ENCODE measurements around the gene CHAMP1. TPM values are rescaled to one million over a fixed set of nuclear protein-coding genes. Genes with fewer than 3 reads are reported as not detected.
"Not testable (repeated sequence)": the region's sequence is repeated elsewhere in the genome, so short reads cannot be mapped to it uniquely, and the experiment has no call there.

CHAMP1 gene
- total and polyA plus RNA-seq, 2 of the 13 experiments (the other 11 are each of a cell fraction or from before 2014, with no cell fraction given) = 8.4 to 9.7 TPM

GRCh38 chr13:114353382-114353781 lies 39.1 kb downstream of the CHAMP1 start:
- H3K4me1 ChIP-seq (ENCODE audit: insufficient read depth, low read length); ATAC-seq; H3K79me2 ChIP-seq (ENCODE audit: insufficient read depth, low read length); H3K27ac ChIP-seq (ENCODE audit: extremely low read length, insufficient read depth, low read length); H3K36me3 ChIP-seq (replicated peaks in 1 of 2; ENCODE audit: control insufficient read depth in 1 of 2, insufficient read depth in 2 of 2, low read length in 2 of 2); DNase-seq (ENCODE audit: low spot score); in situ Hi-C loops (cut with HindIII; ENCODE audit: extremely low pct_ligation_motif_present, low pct_unique_long_range_greater_than_20kb); H3K4me2 ChIP-seq (ENCODE audit: low read depth, low read length); intact Hi-C loops (cut with micrococcal nuclease; ENCODE audit: unreplicated experiment); H3K4me3 ChIP-seq (replicated peaks in 1 of 3; ENCODE audit: insufficient read depth in 1 of 3, low read depth in 2 of 3, low read length in 3 of 3); H4K20me1 ChIP-seq (ENCODE audit: insufficient read depth, low read length); BruUV-seq (replicated peaks); H2AFZ ChIP-seq (ENCODE audit: low read length); POLR2A ChIA-PET; CTCF ChIA-PET (ENCODE audit: low intra/inter-chr PET ratio, low total read pairs); H3K9ac ChIP-seq (ENCODE audit: insufficient read depth, low read depth, low read length); H3K9me3 ChIP-seq (ENCODE audit: low read length); FAIRE-seq; H3K27me3 ChIP-seq (ENCODE audit: control insufficient read depth in 1 of 2, insufficient read depth in 2 of 2, low read length in 2 of 2): not testable (repeated sequence)
- WGBS (ENCODE audit: low lambda C conversion rate) = 94% methylated on average over 38 of the region's 38 CpGs

Small RNAs within 50 kb of the gene (microRNA-seq; reads per million reads assigned to microRNA genes)
- not detected for gene MIR4502

Small RNAs within 50 kb of the gene (small RNA-seq; reads per million reads assigned to genes)
- gene MIR4502 (ENCODE audit: insufficient read depth in 2 of 3, insufficient read length in 3 of 3, low read depth in 2 of 3, low replicate concordance in 1 of 3) = 0 reads per million in 3 experiments

Other genes with a start within 250 kb of the CHAMP1 start
- not detected in 2 replicates for gene RASA3, start 181.9 kb upstream of the CHAMP1 start, total RNA-seq (2016; rRNA removed; fragmentation: Illumina TruSeq; extraction: Trizol)
- 0.05 and 0.07 TPM in 2 replicates for gene RASA3, start 181.9 kb upstream of the CHAMP1 start, polyA plus RNA-seq (2011; rRNA removed)
- gene CFAP97D2, start 135.2 kb upstream of the CHAMP1 start, total RNA-seq (2016; rRNA removed; fragmentation: Illumina TruSeq; extraction: Trizol) = not detected in 2 replicates
- not detected in 2 replicates for gene CFAP97D2, start 135.2 kb upstream of the CHAMP1 start, polyA plus RNA-seq (2011; rRNA removed)
- 24.2 and 32.7 TPM in 2 replicates for gene CDC16, start 79.6 kb upstream of the CHAMP1 start, total RNA-seq (2016; rRNA removed; fragmentation: Illumina TruSeq; extraction: Trizol)
- 57.6 and 60.9 TPM in 2 replicates for gene CDC16, start 79.6 kb upstream of the CHAMP1 start, polyA plus RNA-seq (2011; rRNA removed)
- 50.5 and 63.8 TPM in 2 replicates for gene UPF3A, start 32.9 kb upstream of the CHAMP1 start, total RNA-seq (2016; rRNA removed; fragmentation: Illumina TruSeq; extraction: Trizol)
- gene UPF3A, start 32.9 kb upstream of the CHAMP1 start, polyA plus RNA-seq (2011; rRNA removed) = 46.7 and 60.2 TPM in 2 replicates